ENCODE results near the gene EXOSC3.
"Not testable (repeated sequence)": the region's sequence is repeated elsewhere in the genome, so short reads cannot be mapped to it uniquely, and the experiment has no call there.

The EXOSC3 gene

GRCh38 chr9:37775216-37775919, 9.5 kb downstream of the EXOSC3 start:
- DNase-seq: no peak

GRCh38 chr9:37769995-37770394, 14.9 kb downstream of the EXOSC3 start:
- no peak for DNase-seq

GRCh38 chr9:37769306-37769705, 15.6 kb downstream of the EXOSC3 start:
- DNase-seq: no peak

GRCh38 chr9:37765263-37765662, 19.6 kb downstream of the EXOSC3 start:
- not testable (repeated sequence) for DNase-seq

DNA sequence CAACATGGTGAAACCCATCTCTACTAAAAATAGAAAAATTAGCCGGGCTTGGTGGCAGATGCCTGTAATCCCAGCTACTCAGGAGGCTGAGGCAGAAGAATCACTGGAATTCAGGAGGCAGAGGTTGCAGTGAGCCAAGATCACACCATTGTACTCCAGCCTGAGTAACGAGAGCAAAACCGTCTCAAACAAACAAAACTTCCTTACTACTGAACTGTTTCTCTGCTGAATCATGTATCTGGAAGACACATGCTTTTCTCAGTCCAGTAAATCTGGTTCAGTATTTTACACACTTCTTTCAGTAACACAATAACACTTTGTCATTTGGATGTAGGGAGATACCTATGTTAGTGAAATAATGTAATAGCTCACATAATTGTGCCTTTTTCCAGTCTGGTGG, 23.4 kb downstream of the EXOSC3 start:
- DNase-seq: no peak

DNA sequence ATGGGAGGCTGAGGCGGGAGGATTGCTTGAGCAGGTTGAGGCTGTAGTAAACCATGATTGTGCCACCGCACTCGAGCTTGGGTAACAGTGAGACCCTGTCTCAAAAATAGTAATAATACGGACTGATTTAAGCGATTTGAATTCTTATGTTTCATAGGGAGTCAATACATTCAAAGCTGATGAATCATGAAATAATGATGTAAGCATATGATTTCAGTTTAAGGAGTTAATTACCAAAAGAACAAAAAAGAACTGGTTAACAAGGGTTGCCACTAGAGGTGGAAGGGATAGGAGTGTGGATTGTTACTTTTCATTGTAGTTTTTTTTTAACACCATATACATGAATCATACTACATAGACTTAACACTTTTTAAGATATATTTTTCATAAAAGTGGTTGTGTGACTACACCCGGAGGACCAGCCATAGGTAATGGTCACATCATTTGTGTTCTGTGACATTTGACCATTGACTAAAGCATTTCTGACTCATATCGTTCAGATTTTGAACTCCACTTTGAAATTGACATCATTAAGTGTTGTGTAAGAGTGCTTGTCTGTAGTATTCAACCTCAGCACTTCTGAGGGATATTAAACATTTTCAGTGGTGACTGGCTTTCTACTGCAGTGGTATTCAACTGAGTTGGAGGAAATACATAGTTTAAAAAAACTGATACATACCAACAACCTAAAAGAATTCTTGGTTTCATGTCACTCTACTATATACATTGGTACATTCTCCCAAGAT, 24.3 kb downstream of the EXOSC3 start:
- no peak for DNase-seq

DNA sequence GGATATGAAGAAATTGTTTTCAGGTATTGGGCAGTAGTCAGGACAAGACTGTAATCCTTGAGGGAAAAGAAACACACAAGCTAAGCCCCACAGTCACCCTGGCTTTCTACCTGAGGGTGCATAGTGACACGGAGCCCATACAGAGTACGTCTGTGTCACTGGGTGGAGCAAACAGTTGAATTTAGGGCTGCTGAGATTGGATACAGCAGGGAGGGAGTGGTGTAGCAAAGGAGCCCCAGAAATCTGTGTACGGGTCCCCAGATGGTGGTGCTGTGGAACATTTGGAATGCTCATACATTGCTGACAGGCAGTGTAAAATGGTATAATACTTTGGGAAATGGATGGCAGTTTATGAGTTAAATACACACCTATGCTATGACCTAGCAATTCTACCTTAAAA, 26.1 kb downstream of the EXOSC3 start:
- DNase-seq: no peak

GRCh38 chr9:37753489-37754190, 31.2 kb downstream of the EXOSC3 start, which contains the start of gene TRMT10B:
Gene TRMT10B, plus strand, starts transcription at chr9:37753805. Its CDS starts 8,127 bp downstream, at chr9:37761932.
- DNase-seq: peak; percentile 52

DNA sequence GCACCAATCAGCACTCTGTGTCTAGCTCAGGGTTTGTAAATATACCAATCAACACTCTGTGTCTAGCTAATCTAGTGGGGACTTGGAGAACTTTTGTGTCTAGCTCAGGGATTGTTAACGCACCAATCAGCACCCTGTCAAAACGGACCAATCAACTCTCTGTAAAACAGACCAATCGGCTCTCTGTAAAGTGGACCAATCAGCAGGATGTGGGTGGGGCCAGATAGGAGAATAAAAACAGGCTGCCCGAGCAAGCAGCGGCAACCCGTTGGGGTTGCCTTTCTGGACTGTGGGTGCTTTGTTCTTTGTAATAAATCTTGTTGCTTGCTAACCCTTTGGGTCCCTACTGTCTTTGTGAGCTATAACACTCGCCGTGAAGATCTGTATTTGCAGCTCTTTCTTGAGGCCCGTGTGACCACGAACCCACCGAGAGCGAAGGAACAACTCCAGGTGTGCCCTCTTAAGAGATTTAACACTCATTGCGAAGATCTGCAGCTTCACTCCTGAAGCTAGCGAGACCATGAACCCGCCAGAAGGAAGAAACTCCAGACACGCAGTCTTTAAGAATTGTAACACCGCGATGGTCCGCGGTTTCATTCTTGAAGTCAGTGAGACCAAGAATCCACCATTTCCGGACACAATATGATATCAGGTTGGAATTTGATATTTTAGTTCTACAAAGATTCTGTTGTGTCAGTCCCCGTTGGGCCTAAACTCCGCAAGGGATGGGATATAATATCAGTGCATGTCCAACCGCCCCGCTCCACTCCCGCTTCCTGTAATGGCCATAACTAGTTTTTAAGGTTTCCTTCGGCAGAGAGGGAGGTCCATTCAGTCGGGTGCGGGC, 32.0 kb downstream of the EXOSC3 start:
- DNase-seq: no peak

DNA sequence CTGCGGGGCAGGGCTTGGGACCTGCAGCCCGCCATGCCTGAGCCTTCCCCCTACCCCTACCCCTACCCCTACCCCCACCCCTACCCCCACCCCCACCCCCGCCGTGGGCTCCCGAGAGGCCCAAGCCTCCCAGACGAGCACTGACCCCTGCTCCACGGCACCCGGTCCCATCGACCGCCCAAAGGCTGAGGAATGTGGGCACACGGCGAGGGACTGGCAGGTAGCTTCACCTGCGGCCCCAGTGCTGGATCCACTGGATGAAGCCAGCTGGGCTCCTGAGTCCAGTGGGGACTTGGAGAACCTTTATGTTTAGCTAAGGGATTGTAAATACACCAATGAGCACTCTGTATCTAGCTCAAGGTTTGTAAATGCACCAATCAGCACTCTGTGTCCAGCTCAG, 32.8 kb downstream of the EXOSC3 start:
- not testable (repeated sequence) for DNase-seq

DNA sequence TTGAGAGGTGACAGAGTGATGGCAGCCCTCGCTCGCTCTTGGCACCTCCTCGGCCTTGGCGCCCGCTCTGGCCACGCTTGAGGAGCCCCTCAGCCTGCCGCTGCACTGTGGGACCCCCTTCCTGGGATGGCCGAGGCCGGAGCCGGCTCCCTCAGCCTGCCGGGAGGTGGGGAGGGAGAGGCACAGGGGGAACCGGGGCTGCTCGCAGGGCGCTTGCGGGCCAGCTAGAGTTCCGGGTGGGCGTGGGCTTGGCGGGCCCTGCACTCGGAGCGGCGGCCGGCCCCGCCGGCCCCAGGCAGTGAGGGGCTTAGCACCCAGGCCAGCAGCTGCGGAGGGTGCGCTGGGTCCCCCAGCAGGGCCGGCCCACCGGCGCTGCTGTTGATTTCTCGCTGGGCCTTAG, 33.2 kb downstream of the EXOSC3 start:
- DNase-seq: not testable (repeated sequence)

DNA sequence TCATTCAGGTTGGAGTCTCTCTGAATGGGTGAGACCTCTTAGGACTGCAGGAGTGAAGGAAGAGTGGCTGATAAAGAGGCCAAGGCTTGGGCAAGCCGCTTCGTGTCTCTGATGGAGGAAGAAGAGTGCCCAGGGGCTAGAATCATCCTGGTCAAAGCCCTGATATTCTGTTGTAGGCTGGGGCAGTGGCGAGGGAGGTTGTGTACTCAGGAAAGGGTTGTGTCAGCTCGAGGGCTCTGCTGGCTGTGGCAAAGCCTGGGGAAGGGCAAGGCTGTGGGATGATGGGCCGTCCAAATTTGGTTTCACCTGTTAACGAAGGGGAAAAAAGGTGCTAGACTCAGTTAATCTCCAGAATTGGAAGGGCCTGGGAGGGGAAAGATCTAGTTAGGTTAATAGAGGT, 33.7 kb downstream of the EXOSC3 start:
- no peak for DNase-seq

DNA sequence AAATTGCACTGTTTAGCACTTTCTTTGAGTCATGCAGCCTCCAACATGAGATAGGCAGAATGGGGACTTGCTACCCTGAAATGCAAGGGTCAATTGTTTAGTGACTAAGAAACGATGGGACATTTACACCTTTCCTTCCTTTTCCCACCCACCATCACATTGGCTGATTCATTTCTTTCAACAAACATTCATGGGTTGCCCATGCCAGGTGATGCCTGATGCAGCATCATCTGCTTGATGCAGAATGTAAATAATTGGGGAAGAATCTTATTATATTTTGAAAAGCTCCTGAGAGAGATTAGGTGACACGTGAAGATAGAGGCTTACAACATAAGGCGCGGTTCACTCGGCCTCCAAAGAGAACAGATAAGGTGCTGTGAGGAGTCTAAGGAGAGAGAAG, 35.7 kb downstream of the EXOSC3 start:
- DNase-seq: no peak

DNA sequence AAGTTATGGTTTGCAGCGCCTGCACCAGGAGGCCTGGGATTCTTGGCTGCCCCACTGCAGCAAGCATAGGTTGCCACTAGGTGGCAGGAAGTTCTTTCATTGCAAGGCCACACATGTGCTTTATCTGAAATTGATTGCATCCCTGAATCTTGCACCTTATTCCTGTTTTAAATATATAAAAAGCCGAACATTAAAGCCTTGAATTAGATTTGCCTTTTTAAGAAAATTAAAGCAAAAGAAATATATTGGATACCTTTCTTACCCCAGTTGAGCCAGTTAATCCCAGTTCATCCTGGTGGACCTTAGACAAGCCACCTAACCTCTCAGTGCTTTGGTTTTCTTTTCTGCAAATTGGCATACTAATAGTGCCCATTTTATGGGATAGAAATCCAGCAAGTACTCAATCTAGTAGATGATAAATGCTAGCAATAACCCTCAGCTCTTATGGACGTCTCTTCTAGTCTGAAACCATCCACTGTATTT, 37.6 kb downstream of the EXOSC3 start:
- peak; percentile 66 for DNase-seq

- no peak for DNase-seq
Measured at GRCh38 chr9:37746448-37747270, 38.2 kb downstream of the EXOSC3 start.

GRCh38 chr9:37745970-37746369, 38.9 kb downstream of the EXOSC3 start:
- DNase-seq: no peak

GRCh38 chr9:37740631-37741328, 44.1 kb downstream of the EXOSC3 start:
- DNase-seq: no peak

GRCh38 chr9:37740128-37740527, 44.7 kb downstream of the EXOSC3 start:
- DNase-seq: no peak

DNA sequence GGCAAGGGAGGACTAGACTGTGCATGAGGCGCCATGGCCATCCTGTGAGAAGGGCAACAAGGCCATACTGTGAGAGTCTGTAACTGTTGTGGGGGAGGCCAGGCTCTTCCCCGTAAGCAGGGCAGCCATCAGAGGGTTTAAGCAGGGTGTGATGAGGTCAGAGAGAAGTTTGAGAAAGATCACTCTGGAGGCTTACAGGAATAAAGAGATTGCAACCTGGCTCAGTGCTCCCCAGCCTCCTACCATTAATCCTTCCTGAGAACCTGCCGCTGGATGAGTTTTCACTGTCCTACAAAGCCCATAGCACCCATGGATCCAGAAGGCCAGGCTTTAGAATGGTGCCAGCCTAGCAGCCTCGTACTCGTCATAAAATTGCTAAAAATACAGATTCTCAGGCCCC, 45.6 kb downstream of the EXOSC3 start:
- no peak for DNase-seq

DNA sequence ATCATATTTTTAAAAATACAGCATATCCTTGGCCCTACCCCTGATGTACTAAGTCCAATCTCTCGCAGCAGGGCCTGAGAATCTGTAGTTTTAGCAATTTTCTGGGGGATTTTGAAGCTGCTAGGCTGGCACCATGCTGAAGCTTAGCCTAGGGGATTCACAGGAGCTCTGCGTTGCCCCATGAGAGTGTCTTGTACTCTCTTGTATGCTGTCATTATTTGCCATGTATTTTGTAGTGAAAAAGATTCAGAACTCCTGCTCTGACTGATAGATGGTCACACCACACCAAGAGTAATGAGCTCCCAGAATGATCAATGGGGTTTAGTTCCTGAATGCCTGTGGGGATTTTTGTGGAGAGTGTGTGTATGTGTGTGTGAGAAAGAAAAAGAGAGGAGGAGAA, 51.9 kb downstream of the EXOSC3 start:
- peak; percentile 28 for DNase-seq

DNA sequence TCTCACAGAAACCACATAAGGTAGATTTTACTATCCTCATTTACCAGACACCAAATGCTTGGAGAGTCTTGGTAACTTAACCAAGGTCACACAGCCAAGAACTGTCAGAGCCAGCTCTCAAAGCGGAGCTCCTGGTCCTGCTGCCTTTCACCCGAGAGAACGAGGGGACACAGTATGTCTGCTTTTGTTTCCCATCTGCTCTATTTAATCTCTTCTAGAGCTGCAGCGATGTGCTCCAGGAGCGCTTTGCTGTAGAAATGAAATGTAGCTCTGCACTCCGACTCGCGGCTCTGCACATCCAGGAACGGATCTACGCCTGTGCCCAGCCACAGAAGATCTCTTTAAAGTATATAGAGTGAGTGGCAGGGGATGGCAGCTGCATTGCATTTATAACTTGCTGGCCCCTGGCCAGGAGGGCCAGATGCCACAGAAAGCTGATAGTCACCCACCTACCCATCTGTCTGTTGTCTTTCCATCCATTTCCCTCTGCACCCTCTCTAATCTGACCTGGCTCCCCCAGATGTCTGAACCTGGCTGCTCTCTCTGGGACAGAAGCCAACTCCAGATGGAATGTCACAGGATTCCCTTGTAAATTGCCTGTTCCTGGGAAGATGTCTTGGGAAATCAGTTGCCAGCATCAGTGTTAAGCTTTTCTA, 52.6 kb downstream of the EXOSC3 start:
- peak; percentile 98 for DNase-seq

All from NCI-H1694 (cell line).